PFSK-1 (cell line): ENCODE data around the gene CACNA1A.

Experiments used
- FOXP2 ChIP-seq: optimal IDR thresholded peaks from 2 replicates; pipeline ENCODE3; 2011; ENCODE audit warnings: borderline replicate concordance, control low read depth, inconsistent platforms; ENCODE audit not compliant: insufficient read depth; ENCODE audit errors: extremely low read length, extremely low read depth
- POLR2AphosphoS5 ChIP-seq: IDR thresholded peaks from 2 replicates; pipeline ENCODE4 v1.6.1; 2012; ENCODE audit warnings: low read depth, mild to moderate bottlenecking, control low read depth, low read length, moderate library complexity
- REST ChIP-seq, 2 experiments: IDR thresholded peaks; 2 replicates each; pipeline versions ENCODE4 v1.6.1 to v1.8.0; 2011 to 2012; ENCODE audit warnings: low read depth in 2 of 2, low read length in 2 of 2, control low read depth in 1 of 2, inconsistent platforms in 1 of 2, mild to moderate bottlenecking in 1 of 2, moderate library complexity in 1 of 2; ENCODE audit not compliant: insufficient read depth in 1 of 2
- SIN3A ChIP-seq: IDR thresholded peaks from 2 replicates; pipeline ENCODE4 v1.6.1; 2012; ENCODE audit warnings: mild to moderate bottlenecking, low read length, moderate library complexity, borderline replicate concordance; ENCODE audit not compliant: insufficient read depth
- TAF1 ChIP-seq: IDR thresholded peaks from 2 replicates; pipeline ENCODE4 v1.6.1; 2012; ENCODE audit warnings: low read length, control low read depth, borderline replicate concordance; ENCODE audit not compliant: insufficient read depth

The CACNA1A gene

GRCh38 chr19:13275016-13275722 lies 231.1 kb downstream of the CACNA1A start:
- no peak for TF ChIP-seq SIN3A
- no peak for TF ChIP-seq POLR2AphosphoS5
- TF ChIP-seq TAF1 = no peak
- no peak for TF ChIP-seq REST (IDR thresholded peaks at IDR 0.05; ENCODE audit: insufficient read depth in 1 of 2, low read depth in 2 of 2, low read length in 2 of 2)
- no peak for TF ChIP-seq FOXP2

GRCh38 chr19:13270514-13271105 lies 235.7 kb downstream of the CACNA1A start:
- TF ChIP-seq REST (IDR thresholded peaks at IDR 0.05; ENCODE audit: insufficient read depth in 1 of 2, low read depth in 2 of 2, low read length in 2 of 2) (no peak), TAF1 (no peak), SIN3A (no peak), FOXP2 (no peak), POLR2AphosphoS5 (no peak)

GRCh38 chr19:13269348-13269747 lies 236.9 kb downstream of the CACNA1A start:
- no peak for TF ChIP-seq SIN3A
- no peak for TF ChIP-seq TAF1
- no peak for TF ChIP-seq REST (IDR thresholded peaks at IDR 0.05; ENCODE audit: insufficient read depth in 1 of 2, low read depth in 2 of 2, low read length in 2 of 2)
- TF ChIP-seq FOXP2 = no peak
- TF ChIP-seq POLR2AphosphoS5 = no peak

GRCh38 chr19:13267889-13268288 lies 238.4 kb downstream of the CACNA1A start:
- no peak for TF ChIP-seq FOXP2
- TF ChIP-seq POLR2AphosphoS5 = no peak
- TF ChIP-seq TAF1 = no peak
- no peak for TF ChIP-seq REST (IDR thresholded peaks at IDR 0.05; ENCODE audit: insufficient read depth in 1 of 2, low read depth in 2 of 2, low read length in 2 of 2)
- TF ChIP-seq SIN3A = no peak

DNA sequence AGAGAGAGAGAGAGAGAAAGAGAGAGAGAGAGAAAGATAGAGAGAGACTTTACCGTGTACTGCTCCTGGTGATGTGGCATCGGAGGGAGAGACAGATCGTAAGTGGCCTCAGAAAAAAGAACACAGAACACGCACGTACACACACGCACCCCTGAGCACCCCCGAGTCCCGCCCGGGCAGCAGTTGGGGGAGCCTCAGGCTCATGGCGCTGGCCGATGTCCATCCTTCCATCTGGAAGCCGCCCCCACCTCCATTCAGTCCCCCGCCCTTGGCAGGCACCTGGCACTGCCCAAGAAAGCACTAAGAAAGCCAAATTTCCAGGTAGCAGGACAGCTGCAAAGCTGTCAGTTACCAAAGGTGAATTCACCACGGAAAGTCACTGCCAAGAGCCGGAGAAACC lies 239.1 kb downstream of the CACNA1A start:
- no peak for TF ChIP-seq FOXP2
- TF ChIP-seq TAF1 = no peak
- no peak for TF ChIP-seq POLR2AphosphoS5
- TF ChIP-seq SIN3A = no peak
- TF ChIP-seq REST (IDR thresholded peaks at IDR 0.05; ENCODE audit: insufficient read depth in 1 of 2, low read depth in 2 of 2, low read length in 2 of 2) = no peak
